Neural cell (in vitro differentiated cells): ENCODE data around the gene PAX6. TPM values are rescaled to one million over a fixed set of nuclear protein-coding genes. Genes with fewer than 3 reads are reported as not detected.

ENCODE experiments used
- H2AFZ ChIP-seq: fragments of 200-600, 300-800 bp; sonication (generic), shearing (Covaris generic); 2 replicates; pipeline ENCODE4 v1.6.0; 2014; ENCODE audit warnings: low read depth, mild to moderate bottlenecking, antibody characterized with exemption, low read length, moderate library complexity
- H3F3A ChIP-seq: fragments of 200-600 bp; shearing (Covaris generic); 2 replicates; pipeline ENCODE4 v1.6.1; 2016; ENCODE audit warnings: mild to moderate bottlenecking, moderate library complexity, mixed read lengths, antibody characterized with exemption, low read length; ENCODE audit not compliant: insufficient read depth, poor library complexity, severe bottlenecking
- H3K27ac ChIP-seq: fragments of 200-600, 300-800 bp; sonication (generic), shearing (Covaris generic); 2 replicates; pipeline ENCODE4 v1.5.1; 2014; ENCODE audit warnings: mild to moderate bottlenecking, low read length, moderate library complexity
- H3K27me3 ChIP-seq: fragments of 300-800, 200-600 bp; sonication (generic), shearing (Covaris generic); 2 replicates; pipeline ENCODE4 v1.6.0; 2014; ENCODE audit warnings: mild to moderate bottlenecking, low read depth, low read length, moderate library complexity; ENCODE audit not compliant: insufficient read depth
- H3K36me3 ChIP-seq: fragments of 300-800, 200-600 bp; sonication (generic), shearing (Covaris generic); 2 replicates; pipeline ENCODE4 v1.5.1; 2014; ENCODE audit warnings: mild to moderate bottlenecking, antibody characterized with exemption, low read length, moderate library complexity; ENCODE audit not compliant: insufficient read depth
- H3K4me2 ChIP-seq: fragments of 300-800, 200-600 bp; sonication (generic), shearing (Covaris generic); 2 replicates; pipeline ENCODE4 v1.6.0; 2014; ENCODE audit warnings: mild to moderate bottlenecking, low read length
- H3K4me3 ChIP-seq: fragments of 300-800, 200-600 bp; sonication (generic), shearing (Covaris generic); 2 replicates; pipeline ENCODE4 v1.5.1; 2014; ENCODE audit warnings: mild to moderate bottlenecking, low read length, moderate library complexity
- H3K79me2 ChIP-seq: fragments of 200-600 bp; shearing (Covaris generic); replicated peaks from 2 replicates; pipeline ENCODE4 v1.6.0; 2014; ENCODE audit warnings: mild to moderate bottlenecking, low read length, moderate library complexity; ENCODE audit not compliant: insufficient read depth
- H3K9ac ChIP-seq: fragments of 300-800, 200-600 bp; sonication (generic), shearing (Covaris generic); 2 replicates; pipeline ENCODE4 v1.6.1; 2016; ENCODE audit warnings: mild to moderate bottlenecking, low read length, mixed read lengths
- H3K9me2 ChIP-seq: fragments of 200-600 bp; shearing (Covaris generic); 2 replicates; pipeline ENCODE4 v1.6.1; 2016; ENCODE audit warnings: mild to moderate bottlenecking, low read length, mixed read lengths; ENCODE audit not compliant: insufficient read depth
- H3K9me3 ChIP-seq: fragments of 200-600, 300-800 bp; sonication (generic), shearing (Covaris generic); 2 replicates; pipeline ENCODE4 v1.6.1; 2016; ENCODE audit warnings: mild to moderate bottlenecking, mixed run types, low read length, moderate library complexity, mixed read lengths
- H4K20me1 ChIP-seq: fragments of 200-600 bp; shearing (Covaris generic); 2 replicates; pipeline ENCODE4 v1.6.1; 2016; ENCODE audit warnings: mild to moderate bottlenecking, mixed run types; ENCODE audit not compliant: insufficient read depth
- CTCF ChIP-seq: fragments of 450-650 bp; IDR thresholded peaks from 2 replicates; pipeline ENCODE4 v1.5.1; 2014; ENCODE audit warnings: antibody characterized with exemption, mild to moderate bottlenecking, moderate library complexity; ENCODE audit not compliant: poor library complexity, severe bottlenecking
- EP300 ChIP-seq: fragments of 450-650 bp; conservative IDR thresholded peaks from 2 replicates; pipeline ENCODE4 v1.6.1; 2014; ENCODE audit warnings: antibody characterized with exemption, mild to moderate bottlenecking, moderate library complexity; ENCODE audit not compliant: poor library complexity, severe bottlenecking
- EZH2 ChIP-seq: fragments of 200-600, 300-800 bp; shearing (Covaris generic), sonication (generic); IDR thresholded peaks from 2 replicates; pipeline ENCODE4 v1.6.1; 2014; ENCODE audit warnings: antibody characterized with exemption, low read length, borderline replicate concordance, mild to moderate bottlenecking; ENCODE audit not compliant: insufficient read depth, poor library complexity, severe bottlenecking
- MXI1 ChIP-seq: fragments of 450-650 bp; conservative IDR thresholded peaks from 2 replicates; pipeline ENCODE4 v1.6.1; 2014; ENCODE audit warnings: antibody characterized with exemption, mild to moderate bottlenecking; ENCODE audit not compliant: poor library complexity, severe bottlenecking
- POLR2AphosphoS5 ChIP-seq: IDR thresholded peaks from 2 replicates; pipeline ENCODE4 v1.6.1; 2012
- RAD21 ChIP-seq: fragments of 450-650 bp; conservative IDR thresholded peaks from 2 replicates; pipeline ENCODE4 v1.6.1; 2014; ENCODE audit warnings: antibody characterized with exemption, mild to moderate bottlenecking, moderate library complexity
- REST ChIP-seq: IDR thresholded peaks from 2 replicates; pipeline ENCODE4 v1.6.1; 2012; ENCODE audit warnings: borderline replicate concordance
- SMC3 ChIP-seq: fragments of 450-650 bp; conservative IDR thresholded peaks from 2 replicates; pipeline ENCODE4 v1.6.1; 2014; ENCODE audit warnings: antibody characterized with exemption, mild to moderate bottlenecking, moderate library complexity; ENCODE audit not compliant: poor library complexity
- TAF1 ChIP-seq: IDR thresholded peaks from 2 replicates; pipeline ENCODE4 v1.6.1; 2012; ENCODE audit warnings: low read depth
- polyA plus RNA-seq: library from polyadenylated mRNA; depleted of rRNA; stranded (reverse); fragments of >200 nt; gene quantifications from 2 replicates; pipeline ENCODE4 v1.2.3, GENCODE V29; 2014

PAX6 gene
- polyA plus RNA-seq, 1 donor from 2014 or later, result 74.7 TPM

GRCh38 chr11:31768749-31769640 is 42.1 kb downstream of the PAX6 start:
- Histone ChIP-seq H3F3A (no peaks in the 10 kb centered on the region), H3K4me3 (no peak overlapping the region), H3K9me3 (no peaks in the 10 kb centered on the region), H3K9ac (no peak overlapping the region), H2AFZ (no peak overlapping the region), H3K79me2 (no peaks in the 10 kb centered on the region), H3K4me2 (no peak overlapping the region), H3K9me2 (no peaks in the 10 kb centered on the region), H3K27ac (no peak overlapping the region), H3K36me3 (no peaks in the 10 kb centered on the region), H4K20me1 (no peaks in the 10 kb centered on the region), H3K27me3 (no peaks in the 10 kb centered on the region)
- TF ChIP-seq SMC3 (no peak), EZH2 (no peak), EP300 (no peak), REST (no peak), RAD21 (no peak), POLR2AphosphoS5 (no peak), CTCF (no peak), MXI1 (no peak), TAF1 (no peak)

GRCh38 chr11:31767685-31768084 is 43.4 kb downstream of the PAX6 start:
- Histone ChIP-seq H2AFZ (no peak overlapping the region), H3K9ac (no peak overlapping the region), H3F3A (no peaks in the 10 kb centered on the region), H4K20me1 (no peaks in the 10 kb centered on the region), H3K27me3 (no peaks in the 10 kb centered on the region), H3K36me3 (no peaks in the 10 kb centered on the region), H3K9me2 (no peaks in the 10 kb centered on the region), H3K9me3 (no peaks in the 10 kb centered on the region), H3K79me2 (no peaks in the 10 kb centered on the region), H3K4me3 (no peak overlapping the region), H3K27ac (no peak overlapping the region), H3K4me2 (no peak overlapping the region)
- no peak for TF ChIP-seq EZH2
- no peak for TF ChIP-seq EP300
- TF ChIP-seq CTCF, result no peak
- TF ChIP-seq SMC3, result no peak
- no peak for TF ChIP-seq POLR2AphosphoS5
- no peak for TF ChIP-seq TAF1
- TF ChIP-seq MXI1, result no peak
- no peak for TF ChIP-seq REST
- no peak for TF ChIP-seq RAD21
